ENCODE measurements around the gene ARHGAP22.

GRCh38 chr10:48609441-48609840, 4.6 kb upstream of the ARHGAP22 start:
- no peak for TF ChIP-seq HNF4A (conservative IDR thresholded peaks at IDR 0.05)
- TF ChIP-seq, protein P1, sequence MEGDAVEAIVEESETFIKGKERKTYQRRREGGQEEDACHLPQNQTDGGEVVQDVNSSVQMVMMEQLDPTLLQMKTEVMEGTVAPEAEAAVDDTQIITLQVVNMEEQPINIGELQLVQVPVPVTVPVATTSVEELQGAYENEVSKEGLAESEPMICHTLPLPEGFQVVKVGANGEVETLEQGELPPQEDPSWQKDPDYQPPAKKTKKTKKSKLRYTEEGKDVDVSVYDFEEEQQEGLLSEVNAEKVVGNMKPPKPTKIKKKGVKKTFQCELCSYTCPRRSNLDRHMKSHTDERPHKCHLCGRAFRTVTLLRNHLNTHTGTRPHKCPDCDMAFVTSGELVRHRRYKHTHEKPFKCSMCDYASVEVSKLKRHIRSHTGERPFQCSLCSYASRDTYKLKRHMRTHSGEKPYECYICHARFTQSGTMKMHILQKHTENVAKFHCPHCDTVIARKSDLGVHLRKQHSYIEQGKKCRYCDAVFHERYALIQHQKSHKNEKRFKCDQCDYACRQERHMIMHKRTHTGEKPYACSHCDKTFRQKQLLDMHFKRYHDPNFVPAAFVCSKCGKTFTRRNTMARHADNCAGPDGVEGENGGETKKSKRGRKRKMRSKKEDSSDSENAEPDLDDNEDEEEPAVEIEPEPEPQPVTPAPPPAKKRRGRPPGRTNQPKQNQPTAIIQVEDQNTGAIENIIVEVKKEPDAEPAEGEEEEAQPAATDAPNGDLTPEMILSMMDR (IDR thresholded peaks at IDR 0.05; ENCODE audit: low read depth, low read length, missing input control), result no peak
- no peak for TF ChIP-seq RAD21 (IDR thresholded peaks at IDR 0.05)
- no peak for TF ChIP-seq YY1 (IDR thresholded peaks at IDR 0.05)
- TF ChIP-seq, protein P2, sequence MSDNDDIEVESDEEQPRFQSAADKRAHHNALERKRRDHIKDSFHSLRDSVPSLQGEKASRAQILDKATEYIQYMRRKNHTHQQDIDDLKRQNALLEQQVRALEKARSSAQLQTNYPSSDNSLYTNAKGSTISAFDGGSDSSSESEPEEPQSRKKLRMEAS (IDR thresholded peaks at IDR 0.05), result no peak
- TF ChIP-seq EGR1 (IDR thresholded peaks at IDR 0.05; ENCODE audit: low read depth in 2 of 2), result no peak
- TF ChIP-seq, protein P3, sequence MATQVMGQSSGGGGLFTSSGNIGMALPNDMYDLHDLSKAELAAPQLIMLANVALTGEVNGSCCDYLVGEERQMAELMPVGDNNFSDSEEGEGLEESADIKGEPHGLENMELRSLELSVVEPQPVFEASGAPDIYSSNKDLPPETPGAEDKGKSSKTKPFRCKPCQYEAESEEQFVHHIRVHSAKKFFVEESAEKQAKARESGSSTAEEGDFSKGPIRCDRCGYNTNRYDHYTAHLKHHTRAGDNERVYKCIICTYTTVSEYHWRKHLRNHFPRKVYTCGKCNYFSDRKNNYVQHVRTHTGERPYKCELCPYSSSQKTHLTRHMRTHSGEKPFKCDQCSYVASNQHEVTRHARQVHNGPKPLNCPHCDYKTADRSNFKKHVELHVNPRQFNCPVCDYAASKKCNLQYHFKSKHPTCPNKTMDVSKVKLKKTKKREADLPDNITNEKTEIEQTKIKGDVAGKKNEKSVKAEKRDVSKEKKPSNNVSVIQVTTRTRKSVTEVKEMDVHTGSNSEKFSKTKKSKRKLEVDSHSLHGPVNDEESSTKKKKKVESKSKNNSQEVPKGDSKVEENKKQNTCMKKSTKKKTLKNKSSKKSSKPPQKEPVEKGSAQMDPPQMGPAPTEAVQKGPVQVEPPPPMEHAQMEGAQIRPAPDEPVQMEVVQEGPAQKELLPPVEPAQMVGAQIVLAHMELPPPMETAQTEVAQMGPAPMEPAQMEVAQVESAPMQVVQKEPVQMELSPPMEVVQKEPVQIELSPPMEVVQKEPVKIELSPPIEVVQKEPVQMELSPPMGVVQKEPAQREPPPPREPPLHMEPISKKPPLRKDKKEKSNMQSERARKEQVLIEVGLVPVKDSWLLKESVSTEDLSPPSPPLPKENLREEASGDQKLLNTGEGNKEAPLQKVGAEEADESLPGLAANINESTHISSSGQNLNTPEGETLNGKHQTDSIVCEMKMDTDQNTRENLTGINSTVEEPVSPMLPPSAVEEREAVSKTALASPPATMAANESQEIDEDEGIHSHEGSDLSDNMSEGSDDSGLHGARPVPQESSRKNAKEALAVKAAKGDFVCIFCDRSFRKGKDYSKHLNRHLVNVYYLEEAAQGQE (IDR thresholded peaks at IDR 0.05), result no peak
- TF ChIP-seq, protein P4, sequence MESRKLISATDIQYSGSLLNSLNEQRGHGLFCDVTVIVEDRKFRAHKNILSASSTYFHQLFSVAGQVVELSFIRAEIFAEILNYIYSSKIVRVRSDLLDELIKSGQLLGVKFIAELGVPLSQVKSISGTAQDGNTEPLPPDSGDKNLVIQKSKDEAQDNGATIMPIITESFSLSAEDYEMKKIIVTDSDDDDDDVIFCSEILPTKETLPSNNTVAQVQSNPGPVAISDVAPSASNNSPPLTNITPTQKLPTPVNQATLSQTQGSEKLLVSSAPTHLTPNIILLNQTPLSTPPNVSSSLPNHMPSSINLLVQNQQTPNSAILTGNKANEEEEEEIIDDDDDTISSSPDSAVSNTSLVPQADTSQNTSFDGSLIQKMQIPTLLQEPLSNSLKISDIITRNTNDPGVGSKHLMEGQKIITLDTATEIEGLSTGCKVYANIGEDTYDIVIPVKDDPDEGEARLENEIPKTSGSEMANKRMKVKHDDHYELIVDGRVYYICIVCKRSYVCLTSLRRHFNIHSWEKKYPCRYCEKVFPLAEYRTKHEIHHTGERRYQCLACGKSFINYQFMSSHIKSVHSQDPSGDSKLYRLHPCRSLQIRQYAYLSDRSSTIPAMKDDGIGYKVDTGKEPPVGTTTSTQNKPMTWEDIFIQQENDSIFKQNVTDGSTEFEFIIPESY (IDR thresholded peaks at IDR 0.05), result no peak
